GM21786 (cell line): ENCODE data around the gene ADGRF3.
"Not testable (repeated sequence)": the region's sequence is repeated elsewhere in the genome, so short reads cannot be mapped to it uniquely, and the experiment has no call there.

Experiments
- ATAC-seq: cut with Tn5 transposase; IDR thresholded peaks from one replicate; pipeline ENCODE4 v1.9.1; 2021; ENCODE audit not compliant: unreplicated experiment

The ADGRF3 gene

GRCh38 chr2:26318950-26319349 lies 27.6 kb downstream of the ADGRF3 start:
- ATAC-seq, result no peak

DNA sequence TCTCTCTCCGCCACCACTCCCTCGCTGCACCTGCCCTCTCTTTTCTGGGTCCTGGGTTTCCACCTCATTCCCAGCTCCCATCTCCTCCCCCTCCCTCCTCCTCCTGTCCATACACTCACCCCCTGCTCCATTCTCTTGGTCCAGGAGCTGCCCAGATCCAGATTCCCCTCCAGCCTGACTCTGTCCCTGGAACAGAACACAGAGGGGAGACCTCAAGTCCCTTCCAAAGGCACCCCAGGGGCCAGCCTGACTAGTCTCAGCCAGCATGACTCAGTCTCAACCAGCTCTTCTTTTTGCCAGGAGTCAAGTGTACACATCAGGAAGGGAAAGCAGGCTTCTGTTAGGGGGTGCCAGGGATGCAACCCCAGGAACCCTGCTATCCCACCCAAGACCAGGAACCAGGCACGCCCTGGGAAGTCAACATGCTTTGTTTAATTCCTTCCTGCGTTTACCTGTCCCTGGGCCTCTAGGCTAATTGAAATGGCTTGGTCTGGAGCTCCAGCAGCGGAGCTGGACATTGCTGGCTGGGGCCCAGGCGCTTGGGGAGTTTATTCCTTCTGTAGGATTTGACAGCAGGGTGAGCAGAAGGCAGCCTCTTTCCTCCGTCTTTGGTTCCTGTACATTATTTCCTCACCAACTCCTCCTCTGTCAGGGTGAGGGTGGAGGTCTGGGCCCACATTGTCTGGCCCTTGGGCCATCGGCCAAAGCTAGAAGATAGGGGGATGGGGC lies 29.0 kb downstream of the ADGRF3 start:
- no peak for ATAC-seq

- no peak for ATAC-seq
Measured at GRCh38 chr2:26316845-26317244, 29.7 kb downstream of the ADGRF3 start.

- no peak for ATAC-seq
Measured at GRCh38 chr2:26316041-26316440, 30.5 kb downstream of the ADGRF3 start.

GRCh38 chr2:26314243-26314642 lies 32.3 kb downstream of the ADGRF3 start:
- ATAC-seq, result no peak

DNA sequence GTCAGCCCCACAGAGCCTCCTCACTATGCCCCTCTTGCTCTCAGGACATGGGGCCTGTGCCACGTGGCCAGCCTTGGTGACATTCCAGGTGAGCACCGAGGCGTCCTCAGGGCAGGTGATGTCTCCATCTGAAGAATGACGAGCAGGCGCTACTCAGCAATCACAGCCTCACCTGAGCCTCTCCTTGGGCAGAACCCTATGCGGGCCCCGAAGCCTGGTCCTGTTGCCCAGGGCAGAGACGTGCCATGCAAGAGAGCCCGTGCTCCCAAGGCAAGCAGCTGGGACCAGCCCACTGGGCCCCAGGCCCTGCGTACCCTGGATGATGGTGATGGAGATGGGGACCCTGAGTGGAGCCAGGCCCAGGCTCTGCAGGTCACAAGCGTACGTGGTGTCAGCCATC lies 33.1 kb downstream of the ADGRF3 start:
- ATAC-seq, result no peak

DNA sequence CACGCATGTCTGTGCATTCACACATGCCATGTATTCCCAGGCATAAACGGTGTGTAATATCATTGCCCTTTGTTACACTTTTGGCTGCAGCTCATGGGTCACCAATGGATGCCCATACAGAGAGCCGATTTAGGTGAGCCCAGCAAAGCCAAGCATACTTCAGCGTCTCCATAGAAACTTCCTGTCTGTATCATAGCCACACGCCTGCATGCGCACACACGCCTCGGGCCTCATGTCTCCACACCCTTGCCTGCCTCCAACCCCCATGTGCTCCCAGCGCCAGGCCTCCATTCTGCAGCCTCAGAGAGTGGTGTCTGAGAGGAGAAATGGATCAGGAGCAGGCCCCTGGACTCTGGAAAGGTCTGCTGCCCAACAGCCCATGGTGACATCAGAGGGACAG lies 34.1 kb downstream of the ADGRF3 start:
- no peak for ATAC-seq

DNA sequence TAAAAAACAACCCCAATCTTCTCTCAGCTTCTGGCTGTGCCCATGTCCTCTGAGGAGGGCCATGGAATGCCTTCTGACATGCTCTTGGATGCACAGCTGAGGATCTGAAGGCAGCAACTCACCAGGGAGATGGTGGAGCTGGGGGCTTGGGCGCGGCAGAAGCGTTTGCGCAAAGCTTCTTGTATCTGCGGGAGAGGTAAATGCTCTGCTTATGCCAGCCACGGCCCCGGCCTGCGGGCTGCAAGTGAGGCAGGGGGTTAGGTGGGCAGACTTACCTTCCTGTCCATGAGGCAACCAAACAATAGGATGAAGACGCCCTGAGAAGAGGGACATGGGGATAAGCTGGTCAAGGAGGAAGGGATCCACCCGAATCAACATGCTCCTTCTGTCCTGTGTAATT lies 36.7 kb downstream of the ADGRF3 start:
- no peak for ATAC-seq

GRCh38 chr2:26305540-26305939 lies 41.0 kb downstream of the ADGRF3 start:
- no peak for ATAC-seq

GRCh38 chr2:26305094-26305493 lies 41.5 kb downstream of the ADGRF3 start:
- ATAC-seq, result not testable (repeated sequence)

GRCh38 chr2:26302846-26303245 lies 43.7 kb downstream of the ADGRF3 start:
- ATAC-seq, result no peak

DNA sequence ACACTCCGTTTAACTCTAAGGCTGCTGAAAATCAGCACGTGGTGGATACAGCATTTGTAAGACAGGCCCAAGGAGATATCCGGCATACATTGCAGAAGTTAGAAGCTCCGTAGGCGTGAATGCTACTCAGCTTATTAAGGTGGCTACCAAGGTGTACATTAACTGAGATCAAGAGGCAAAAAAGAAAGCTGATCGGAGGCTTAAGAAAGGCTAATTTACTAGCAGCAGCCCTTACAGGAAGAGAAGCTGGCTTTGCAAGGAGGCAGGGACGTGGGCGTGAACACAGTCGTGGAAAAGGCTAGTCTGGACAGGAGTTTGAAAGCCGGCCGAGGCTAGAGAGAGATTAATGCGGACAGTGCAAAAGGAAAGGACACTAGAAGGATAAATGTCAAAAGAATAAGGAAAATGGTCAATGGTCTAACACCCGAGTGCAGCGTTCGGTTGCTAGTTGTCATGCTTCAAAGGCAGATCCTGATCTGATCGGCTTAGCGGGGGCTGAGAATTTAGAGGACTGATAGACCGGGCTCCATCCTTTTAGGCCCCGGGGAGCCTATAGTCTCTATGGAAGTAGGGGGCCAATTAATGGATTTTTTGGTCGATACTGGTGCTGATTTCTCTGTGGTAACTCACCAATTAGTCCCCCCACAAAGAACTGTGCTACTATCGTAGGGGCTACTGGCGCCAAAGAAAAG lies 46.2 kb downstream of the ADGRF3 start:
- no peak for ATAC-seq

GRCh38 chr2:26299471-26300101 lies 47.0 kb downstream of the ADGRF3 start:
- ATAC-seq, result no peak

DNA sequence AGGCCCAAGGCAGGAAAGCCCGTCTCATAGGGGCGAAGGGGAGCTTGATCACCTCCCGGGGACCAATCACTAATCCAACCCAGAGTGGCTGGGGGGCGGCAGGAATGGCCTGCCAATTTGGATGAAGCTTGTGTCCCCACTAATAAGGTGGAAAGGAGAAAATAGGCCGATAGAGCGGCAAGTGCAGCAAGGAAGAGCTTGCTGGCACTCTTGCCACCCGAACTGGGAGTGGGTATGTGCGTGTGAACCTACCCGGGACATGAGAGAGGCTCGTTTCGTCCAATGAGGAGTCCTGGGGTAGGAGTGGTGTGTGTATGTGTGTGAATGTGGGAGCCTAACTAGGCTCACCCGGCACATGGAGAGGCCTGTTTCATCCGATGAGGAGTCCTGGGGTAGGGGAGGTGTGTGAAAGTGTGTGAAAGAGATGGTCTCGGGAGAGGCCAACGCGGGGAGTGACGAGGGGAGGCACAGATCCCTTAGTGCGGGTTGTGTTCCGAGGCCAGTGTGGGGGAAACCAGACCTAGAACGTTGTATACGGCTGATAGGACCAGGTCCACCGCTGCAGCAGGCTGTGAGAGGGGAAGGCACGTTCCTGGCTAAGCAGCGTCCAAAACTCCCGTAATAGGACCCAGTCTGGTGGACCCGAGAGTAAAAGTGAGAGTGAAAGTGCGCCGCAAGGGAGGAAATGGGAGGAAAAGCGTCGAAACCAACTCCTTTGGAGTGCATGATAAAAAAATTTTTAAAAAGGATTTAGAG lies 47.8 kb downstream of the ADGRF3 start:
- ATAC-seq, result no peak

GRCh38 chr2:26298286-26298637 lies 48.3 kb downstream of the ADGRF3 start:
- no peak for ATAC-seq

DNA sequence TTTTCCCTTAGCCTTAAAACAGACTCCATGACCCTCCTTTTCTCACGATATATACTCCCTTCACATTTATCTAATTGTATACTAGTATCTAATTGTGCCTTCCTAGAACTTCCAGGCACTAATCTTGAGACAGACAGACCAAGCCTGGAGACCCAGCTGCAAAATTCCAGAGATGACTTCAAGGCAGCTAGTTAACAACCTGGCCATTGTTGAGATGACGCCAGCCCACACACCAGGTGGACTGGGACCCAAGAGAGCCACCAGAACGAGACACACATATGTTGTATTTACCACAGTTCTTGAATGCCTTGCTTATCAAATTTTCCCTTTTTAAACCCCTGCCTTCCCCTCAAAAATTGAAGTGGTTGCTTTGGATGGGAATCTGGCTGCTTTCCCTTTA lies 49.5 kb downstream of the ADGRF3 start:
- ATAC-seq, result no peak

DNA sequence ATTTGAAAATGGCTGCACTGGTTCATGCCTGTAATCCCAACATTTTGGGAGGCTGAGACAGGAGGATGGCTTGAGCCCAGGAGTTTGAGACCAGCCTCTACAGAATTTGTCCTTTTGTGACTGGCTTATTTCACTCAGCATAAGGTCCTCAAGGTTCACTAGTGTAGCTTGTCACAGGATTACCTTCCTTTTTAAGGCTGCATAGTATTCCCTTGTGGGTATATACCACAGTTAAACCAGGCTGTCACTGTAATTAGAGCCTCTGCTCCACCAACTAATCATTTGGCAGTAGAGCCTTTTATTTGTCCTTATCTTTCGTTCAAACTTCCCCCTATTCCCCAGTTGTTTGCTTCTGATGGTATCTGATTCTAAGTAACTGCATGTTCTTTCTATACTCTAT lies 51.1 kb downstream of the ADGRF3 start:
- ATAC-seq, result no peak

DNA sequence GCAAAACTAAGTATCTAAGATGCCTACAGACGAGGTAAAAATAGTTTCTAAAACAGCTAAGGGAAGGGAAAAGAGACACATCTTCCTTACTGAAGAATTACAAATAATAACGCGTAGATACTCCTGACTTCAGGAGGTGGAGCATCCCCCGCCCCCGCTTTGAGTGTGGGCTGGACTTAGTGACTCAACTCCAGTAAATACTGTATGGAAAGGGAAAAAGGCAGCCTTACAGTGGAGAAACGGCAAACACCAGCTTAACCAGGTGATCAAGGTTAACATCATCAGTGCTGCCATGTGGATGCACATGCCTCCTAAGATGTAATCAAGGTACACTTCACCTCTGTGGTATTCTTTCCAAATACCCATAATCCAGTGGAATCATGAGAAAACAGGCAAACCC lies 53.9 kb downstream of the ADGRF3 start:
- ATAC-seq, result no peak

GRCh38 chr2:26290001-26290400 lies 56.6 kb downstream of the ADGRF3 start:
- no peak for ATAC-seq

DNA sequence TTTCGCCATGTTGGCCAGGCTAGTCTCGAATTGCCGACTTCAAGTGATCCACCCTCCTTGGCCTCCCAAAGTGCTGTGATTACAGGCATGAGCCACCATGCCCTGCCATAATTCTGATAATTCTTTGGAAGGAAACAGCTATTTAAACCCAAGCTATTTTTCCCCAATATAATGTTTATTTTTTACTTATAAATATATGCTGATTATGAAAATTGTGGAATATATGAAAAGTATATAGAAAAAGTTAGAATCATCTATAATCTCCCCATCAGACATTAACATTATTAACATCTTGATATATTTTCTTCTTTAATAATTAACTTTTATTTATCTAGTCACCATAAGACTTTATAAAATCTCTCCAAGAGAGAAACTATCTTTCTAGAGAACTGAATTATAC lies 60.7 kb downstream of the ADGRF3 start:
- no peak for ATAC-seq

- ATAC-seq, result no peak
Measured at GRCh38 chr2:26284132-26284531, 62.5 kb downstream of the ADGRF3 start.

- no peak for ATAC-seq
Measured at GRCh38 chr2:26283606-26284005, 63.0 kb downstream of the ADGRF3 start.
